HG03025 (cell line): ENCODE results near the gene PHLDA2.

Experiments used
- ATAC-seq: cut with Tn5 transposase; IDR thresholded peaks from one replicate; pipeline ENCODE4 v1.9.1; 2021; ENCODE audit warnings: mild to moderate bottlenecking, moderate library complexity; ENCODE audit not compliant: unreplicated experiment, low FRiP score

The PHLDA2 gene

GRCh38 chr11:2901196-2901796, 27.9 kb downstream of the PHLDA2 start:
- no peak for ATAC-seq

DNA sequence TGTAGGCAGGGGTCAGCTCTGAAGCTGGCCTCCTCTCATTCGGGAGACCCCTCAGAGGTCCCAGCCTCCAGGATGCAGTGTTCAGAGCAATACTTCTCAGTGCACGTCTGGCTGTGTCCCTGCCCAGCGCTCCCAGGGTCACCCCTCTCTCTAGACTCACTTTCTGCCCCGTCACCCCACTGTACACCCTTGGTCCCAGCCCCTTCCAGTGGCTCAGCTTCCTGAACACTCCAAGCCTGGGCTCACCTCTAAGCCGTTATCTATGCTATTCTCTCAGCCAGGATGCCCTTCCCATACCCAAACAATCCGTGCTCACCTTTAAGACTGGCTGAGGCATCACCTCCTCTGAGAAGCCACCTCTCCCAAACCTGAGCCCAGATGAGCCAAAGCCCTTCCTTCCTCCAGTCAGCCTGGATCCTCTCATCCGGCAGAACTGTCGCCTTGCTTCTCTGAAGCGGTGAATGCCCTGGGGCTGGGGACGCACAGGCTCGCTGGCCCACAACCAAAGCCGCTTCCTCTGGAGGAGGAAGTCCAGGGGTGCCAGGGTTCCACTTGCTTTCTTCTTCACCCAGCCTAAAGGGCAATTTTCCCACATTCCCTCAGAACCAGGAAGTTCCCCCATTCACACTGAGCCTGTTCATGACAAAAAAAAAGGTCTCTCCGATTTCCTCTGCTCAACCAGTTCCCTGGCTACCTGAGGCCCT, 30.0 kb downstream of the PHLDA2 start:
- no peak for ATAC-seq

DNA sequence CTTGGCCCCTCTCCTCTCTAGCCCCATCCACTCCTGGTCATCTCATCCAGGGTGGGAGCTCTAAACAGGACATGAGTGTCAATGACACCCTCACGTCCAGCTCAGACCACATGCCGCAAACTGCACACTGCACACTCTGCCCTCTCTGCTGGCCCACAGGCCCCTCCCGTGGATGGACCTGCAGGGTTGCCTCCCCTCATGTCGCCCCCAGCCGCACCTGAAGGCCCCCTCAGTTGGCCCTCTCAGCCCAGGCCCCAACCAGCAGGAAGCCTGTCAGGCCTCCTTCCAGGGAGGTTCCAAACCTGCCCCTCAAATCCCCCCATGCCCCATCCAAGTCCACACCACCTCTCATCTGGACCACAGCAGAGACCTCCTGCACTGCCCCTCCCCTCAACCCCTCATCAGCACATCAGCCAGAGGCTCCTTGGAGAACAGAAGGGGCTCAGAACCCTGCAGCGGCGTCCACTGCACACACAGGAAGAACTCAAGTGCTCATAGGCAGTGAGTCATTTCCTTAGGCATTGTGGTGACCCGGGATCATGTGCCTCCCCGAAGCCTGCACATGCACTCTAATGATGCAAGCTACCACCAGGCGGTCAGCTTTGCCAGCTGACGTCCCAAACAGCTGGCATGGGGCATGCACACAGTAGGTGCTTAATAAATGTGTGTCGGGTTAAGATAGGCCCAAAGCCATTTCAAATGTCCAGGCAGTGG, 30.7 kb downstream of the PHLDA2 start:
- no peak for ATAC-seq

DNA sequence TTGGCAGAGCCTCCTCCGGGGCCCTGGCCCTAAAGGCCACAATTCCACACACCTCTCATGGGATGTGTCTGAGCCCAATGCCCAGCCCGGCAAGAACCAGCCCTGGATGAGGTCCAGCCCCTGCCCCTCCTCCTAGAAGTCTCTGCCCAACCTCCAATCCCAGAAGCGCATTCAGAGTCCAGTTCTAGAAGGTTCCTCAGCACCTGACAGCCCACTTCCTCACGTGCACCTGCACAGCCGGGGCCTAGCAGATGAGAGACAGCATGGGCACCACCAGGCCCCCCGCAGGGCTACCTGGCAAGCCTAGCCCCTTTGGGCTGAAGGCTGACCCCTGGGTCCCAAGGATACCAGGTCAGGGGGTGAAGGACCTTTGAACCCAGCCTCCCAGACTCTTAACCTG, 32.2 kb downstream of the PHLDA2 start:
- ATAC-seq = no peak

DNA sequence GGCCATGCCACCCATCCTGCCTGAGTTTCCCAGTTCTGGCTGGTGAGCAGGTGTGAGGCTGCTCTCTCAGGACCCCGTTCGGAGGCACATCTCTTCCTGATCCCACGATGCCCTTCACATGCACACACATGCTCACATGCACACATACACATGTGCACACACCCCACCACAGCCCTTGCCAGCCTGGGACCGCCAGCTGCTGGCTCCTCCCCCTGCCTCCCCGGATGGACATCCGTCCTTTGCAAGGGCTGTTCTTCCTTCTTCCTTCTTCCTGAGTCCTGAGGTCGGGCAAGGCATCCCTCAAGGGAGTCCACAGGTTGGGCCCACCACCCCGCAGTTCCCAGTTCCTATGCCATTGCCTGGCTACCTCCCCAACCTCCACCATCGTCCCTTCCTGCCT, 33.2 kb downstream of the PHLDA2 start:
- no peak for ATAC-seq

- ATAC-seq = no peak
Observed at GRCh38 chr11:2893935-2894334, 35.3 kb downstream of the PHLDA2 start.

DNA sequence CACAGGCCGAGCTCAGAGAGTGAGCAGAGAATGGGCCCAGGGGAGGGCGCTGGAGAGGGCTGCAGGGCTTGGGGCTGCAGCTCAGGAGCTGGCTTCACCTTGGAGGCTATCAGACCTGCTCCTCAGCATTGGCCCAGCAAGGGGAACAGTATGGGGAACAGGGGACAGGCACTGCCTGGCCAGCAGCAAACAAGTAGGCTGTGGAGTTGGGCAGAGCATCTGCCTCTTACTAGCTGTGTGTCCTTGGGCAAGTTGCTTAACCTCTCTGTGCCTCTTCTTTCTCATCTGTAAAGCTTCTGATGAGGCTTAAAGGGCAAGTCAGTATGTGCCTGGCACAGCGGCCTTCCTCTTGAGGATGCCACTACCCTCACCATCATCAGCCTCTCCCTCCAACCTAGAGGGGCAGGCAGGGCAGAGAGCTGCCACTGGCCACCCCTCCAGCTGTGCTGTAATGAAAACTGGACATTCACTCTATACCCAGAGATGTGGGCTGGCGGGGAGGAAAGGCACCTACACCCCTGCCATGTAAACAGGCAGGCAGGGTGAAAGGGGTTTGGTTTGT, 36.2 kb downstream of the PHLDA2 start:
- no peak for ATAC-seq

- ATAC-seq = no peak
Observed at GRCh38 chr11:2892215-2892966, 36.8 kb downstream of the PHLDA2 start.

DNA sequence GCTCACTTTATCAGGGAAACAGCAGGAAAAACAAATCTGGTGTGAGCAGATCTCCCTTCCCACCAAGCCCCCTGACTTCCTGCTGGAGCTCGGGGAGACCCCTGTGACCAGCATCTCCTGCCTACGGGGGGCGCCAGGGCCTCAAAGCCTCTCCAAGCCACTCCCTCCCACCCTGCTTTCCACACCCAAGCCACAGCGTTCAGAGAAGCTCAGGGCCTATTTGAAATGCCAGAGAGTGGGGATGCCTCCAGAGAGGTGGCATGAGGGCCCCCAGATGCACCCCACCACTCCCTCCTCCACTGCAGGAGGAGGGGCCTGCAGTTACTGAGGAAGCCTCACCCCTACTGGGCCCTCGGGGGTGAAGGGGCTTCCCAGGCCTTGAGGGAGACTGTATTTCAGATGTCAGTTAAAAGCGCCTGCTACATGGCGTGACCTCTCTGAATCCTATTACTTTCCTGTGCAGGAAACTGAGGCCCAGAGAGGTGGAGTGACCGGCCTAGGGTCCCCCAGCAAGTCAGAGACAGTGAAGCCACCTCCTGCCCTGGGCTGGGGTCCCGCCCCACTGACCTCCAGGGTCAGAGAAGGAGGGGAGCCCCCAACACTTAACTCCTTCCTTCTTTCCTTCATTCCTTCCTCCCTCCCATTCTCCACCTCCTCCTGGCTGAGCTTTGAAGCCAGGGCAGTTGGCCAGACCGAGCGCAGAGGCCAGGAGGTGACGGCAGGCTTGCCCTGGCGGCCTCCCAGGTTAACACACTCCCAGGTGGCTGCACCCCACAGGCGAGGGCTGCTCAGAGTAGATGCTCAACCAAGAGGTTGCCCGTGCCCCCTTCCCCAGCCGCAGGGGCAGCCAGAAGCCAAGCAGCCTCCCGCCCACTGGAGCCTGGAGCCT, 37.6 kb downstream of the PHLDA2 start:
- no peak for ATAC-seq

GRCh38 chr11:2890466-2891294, 38.5 kb downstream of the PHLDA2 start:
- no peak for ATAC-seq

DNA sequence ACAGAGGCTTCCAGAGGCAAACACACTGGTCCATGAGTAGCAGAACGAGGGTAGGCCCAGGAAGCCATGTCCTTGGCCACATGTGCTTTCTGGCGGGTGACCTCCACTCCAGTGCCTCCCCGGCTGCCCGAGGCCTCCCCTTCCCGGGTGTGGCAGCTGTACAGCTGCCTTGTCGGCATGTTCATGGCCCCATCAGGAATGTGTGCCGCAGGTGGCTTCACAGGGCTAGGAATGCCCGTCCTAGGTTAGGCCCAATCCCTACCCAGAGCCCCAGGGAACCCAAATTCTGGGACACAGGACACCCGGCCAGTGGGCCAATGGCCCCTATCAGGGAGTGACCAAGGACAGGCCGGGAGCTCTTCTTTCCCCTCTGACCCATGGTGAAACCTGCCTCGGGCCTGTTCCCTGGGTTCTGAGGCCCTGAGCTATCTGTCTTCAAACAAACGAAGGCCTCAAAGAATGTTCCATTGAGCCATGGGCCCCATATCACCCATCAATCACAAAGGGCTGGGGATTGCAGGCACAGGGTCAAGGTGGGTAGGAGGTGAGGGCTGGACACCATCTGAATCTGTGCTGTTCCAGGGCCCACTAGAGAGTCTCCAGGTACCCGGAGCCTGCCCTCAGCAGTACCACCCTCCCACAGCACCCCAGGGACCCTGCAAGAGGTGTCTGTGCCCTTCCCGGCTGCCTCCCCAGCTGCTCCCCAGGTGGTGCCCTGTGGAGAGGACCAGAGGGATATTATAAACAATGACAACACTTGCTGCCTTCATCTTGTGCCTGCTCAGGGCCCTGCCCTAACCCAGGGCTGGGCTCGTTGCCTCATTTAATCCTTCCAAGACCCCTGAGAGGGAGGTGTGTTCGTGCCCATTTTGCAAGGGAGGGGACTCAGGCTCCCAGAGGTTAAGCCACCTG, 39.6 kb downstream of the PHLDA2 start:
- no peak for ATAC-seq

DNA sequence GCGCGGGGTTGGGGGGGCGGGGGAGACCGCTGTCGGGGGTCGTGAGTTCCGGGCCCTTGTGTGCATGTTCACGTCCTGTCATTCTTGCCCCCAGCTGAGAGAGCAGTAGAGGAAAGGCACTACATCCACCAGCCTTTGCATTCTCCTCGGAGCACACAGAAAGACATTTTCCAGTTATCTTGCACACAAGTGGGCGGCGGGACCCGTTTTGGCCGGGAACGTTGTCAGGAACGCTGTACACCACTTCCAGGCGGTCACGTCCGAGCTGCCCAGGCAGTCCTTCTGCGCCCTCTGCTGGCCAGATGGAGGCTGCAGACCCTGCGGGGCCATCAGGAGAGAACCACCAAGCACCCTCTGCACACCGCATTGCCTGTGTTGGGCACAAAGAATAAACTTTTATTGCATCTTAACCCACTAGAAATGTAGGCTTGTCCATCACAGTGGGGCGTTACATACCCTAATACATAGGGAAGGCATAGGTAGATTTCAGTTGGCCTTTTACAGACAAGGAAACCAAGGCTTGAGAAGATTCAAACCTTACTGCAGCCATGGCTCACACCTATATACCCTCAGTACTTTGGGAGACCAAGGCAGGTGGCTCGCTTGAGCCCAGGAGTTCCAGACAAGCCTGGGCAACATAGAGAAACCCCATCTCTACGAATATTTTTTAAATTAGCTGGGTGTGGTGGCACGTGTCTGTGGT, 40.8 kb downstream of the PHLDA2 start:
- no peak for ATAC-seq

DNA sequence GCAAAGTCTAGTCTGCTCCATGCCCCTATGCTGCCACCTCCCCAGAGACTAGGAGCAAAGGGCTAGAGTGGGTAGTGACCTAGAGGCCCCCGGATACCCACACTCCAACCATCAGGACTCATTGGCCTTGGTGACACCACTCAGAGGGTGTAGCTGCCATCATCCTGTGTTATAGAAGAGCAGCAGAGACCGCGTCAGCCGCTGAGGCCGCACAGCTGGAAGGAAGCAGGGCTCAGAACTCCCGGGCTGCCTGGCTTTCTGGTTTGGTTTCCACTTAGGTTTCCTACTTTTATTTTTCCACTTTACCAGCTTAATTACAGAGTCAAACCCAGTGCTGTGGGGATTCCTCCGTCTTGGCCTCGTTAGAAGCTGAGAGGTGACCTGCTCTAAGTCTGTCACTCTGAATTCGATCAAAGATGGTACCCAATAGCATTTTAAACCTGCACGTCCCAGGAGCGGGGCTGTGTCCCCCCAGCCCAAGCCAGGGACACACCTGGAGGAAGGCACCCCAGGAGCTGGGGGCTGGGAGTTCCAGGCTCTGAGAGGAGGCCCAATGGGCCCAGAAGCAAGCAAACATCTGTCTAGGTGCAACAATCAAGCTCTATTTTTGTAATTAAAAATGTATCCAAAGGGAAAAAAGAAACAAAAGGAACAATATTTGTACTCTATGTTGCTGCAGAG, 41.6 kb downstream of the PHLDA2 start:
- ATAC-seq = no peak

DNA sequence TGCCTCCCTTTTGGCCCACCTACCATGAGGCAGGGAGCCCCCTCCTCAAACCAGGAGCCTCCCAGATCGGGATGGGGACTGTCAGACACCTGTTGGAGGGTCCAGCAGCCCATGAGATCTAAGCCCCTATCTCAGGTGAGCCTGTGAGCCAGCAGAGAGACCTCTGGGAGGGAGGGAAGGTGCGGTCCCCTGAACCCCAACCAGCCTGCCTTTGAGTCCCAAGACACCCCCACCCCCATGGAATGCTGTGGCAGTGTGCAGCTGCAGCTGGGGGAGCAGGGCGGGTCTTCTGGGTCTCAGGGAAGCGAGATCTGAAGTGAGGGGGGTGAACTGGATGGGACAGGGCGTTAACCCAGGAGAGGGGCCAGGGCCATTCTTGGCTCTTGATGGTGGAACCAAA, 42.3 kb downstream of the PHLDA2 start:
- ATAC-seq = no peak

DNA sequence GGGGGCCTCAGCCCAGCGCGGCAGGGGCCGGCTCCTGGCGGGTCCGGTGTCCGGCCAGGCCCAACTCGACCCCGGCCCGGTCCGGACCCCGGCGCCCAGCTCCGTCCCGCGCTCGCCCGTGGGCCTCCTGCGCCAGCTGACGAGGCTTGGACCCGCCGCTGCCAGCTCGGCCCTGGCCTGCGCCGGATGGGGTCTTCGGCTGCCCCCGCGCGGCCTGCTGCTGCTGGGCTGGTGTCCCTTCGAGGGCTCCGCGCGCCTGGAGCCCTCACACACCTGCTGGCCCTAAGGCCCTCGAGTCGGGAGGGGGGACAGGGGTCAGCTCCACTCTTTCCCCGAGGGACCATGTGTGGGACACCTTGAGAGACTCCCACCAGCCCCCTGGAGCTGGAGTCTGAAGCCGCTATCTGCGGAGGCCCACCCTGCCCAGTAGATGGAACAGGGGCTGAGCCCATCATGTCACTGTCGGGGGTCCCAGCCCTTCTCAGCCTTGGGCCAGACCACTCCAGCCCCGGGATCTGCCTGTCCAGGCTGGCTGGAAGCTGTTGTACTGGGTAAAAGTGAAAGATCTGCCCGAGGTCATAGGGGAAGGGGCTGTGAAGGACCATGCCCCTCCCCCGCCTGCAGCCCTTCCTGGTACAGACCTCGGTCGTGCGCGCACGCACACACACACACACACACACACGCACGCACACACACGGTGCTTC, 42.9 kb downstream of the PHLDA2 start:
- no peak for ATAC-seq

- peak; percentile 57 for ATAC-seq
Observed at GRCh38 chr11:2885678-2886081, 43.5 kb downstream of the PHLDA2 start, which contains the start of gene CDKN1C. TSS of gene CDKN1C (minus strand) at chr11:2885775. CDS start at chr11:2885456, 319 bp downstream.
